ENCODE results near the gene MESD. TPM values are rescaled to one million over a fixed set of nuclear protein-coding genes. Genes with fewer than 3 reads are reported as not detected.
A peak's percentile ranks its signal among the peaks of the same experiment; 100 is the strongest.

Gene MESD
- total RNA-seq, 6 experiments from 2014 or later, result 10.8 to 16.7 (median 14.6) TPM

GRCh38 chr15:81029414-81030300, 40.0 kb upstream of the MESD start:
- peaks cover 2 to 28% (median 12%) of the 10 kb centered on the region in 4 donors for H3K4me1 ChIP-seq
- whole genome bisulfite sequencing (ENCODE audit: insufficient coverage, low coverage, low lambda C conversion rate, missing lambda C conversion rate), result 55% methylated on average over 3 of the region's 3 CpGs
- no peak for TF ChIP-seq CTCF (IDR thresholded peaks at IDR 0.05)
- TF ChIP-seq POLR2A (IDR thresholded peaks at IDR 0.05), result no peak
- intact Hi-C loops (cut with DNase I), result no loop called here
- no peaks in the 10 kb centered on the region for H3K9me3 ChIP-seq
- ATAC-seq (peak in 1 of 4 donors; percentile 11), DNase-seq (no peak)
- H3K27me3 ChIP-seq, result no peaks in the 10 kb centered on the region
- no peaks in the 10 kb centered on the region for H3K36me3 ChIP-seq
- no peak overlapping the region for H3K4me3 ChIP-seq
- no peak overlapping the region for H3K27ac ChIP-seq

GRCh38 chr15:81026836-81027599, 37.4 kb upstream of the MESD start:
- no peaks in the 10 kb centered on the region for H3K36me3 ChIP-seq
- DNase-seq (no peak), ATAC-seq (no peak)
- H3K9me3 ChIP-seq, result no peaks in the 10 kb centered on the region
- intact Hi-C loops (cut with DNase I), result no loop called here
- peaks cover 0 to 13% (median 4%) of the 10 kb centered on the region in 4 donors for H3K4me1 ChIP-seq
- H3K4me3 ChIP-seq, result no peak overlapping the region
- no peaks in the 10 kb centered on the region for H3K27me3 ChIP-seq
- 88% methylated on average over 2 of the region's 2 CpGs for WGBS (ENCODE audit: insufficient coverage, low coverage, low lambda C conversion rate, missing lambda C conversion rate)
- TF ChIP-seq POLR2A (IDR thresholded peaks at IDR 0.05) (no peak), CTCF (IDR thresholded peaks at IDR 0.05) (no peak)
- H3K27ac ChIP-seq, result no peak overlapping the region

GRCh38 chr15:81025721-81026370, 36.2 kb upstream of the MESD start:
- Histone ChIP-seq H3K4me3 (no peak overlapping the region), H3K36me3 (no peaks in the 10 kb centered on the region), H3K27me3 (no peaks in the 10 kb centered on the region), H3K27ac (no peak overlapping the region), H3K4me1 (peaks cover 0 to 8% (median 2%) of the 10 kb centered on the region in 4 donors), H3K9me3 (no peaks in the 10 kb centered on the region)
- ATAC-seq, result no peak
- TF ChIP-seq POLR2A (IDR thresholded peaks at IDR 0.05) (no peak), CTCF (IDR thresholded peaks at IDR 0.05) (no peak)
- no peak for DNase-seq
- 90% methylated on average over 4 of the region's 4 CpGs for WGBS (ENCODE audit: insufficient coverage, low coverage, low lambda C conversion rate, missing lambda C conversion rate)
- intact Hi-C loops (cut with DNase I), result no loop called here

GRCh38 chr15:81024936-81025335, 35.3 kb upstream of the MESD start:
- no peak overlapping the region for H3K27ac ChIP-seq
- 17% methylated on average over 6 of the region's 8 CpGs for WGBS (ENCODE audit: insufficient coverage, low coverage, low lambda C conversion rate, missing lambda C conversion rate)
- DNase-seq, result no peak
- H3K36me3 ChIP-seq, result no peaks in the 10 kb centered on the region
- no peaks in the 10 kb centered on the region for H3K27me3 ChIP-seq
- TF ChIP-seq POLR2A (IDR thresholded peaks at IDR 0.05), result no peak
- TF ChIP-seq CTCF (IDR thresholded peaks at IDR 0.05), result no peak
- intact Hi-C loops (cut with DNase I), result no loop called here
- ATAC-seq, result peak in 1 of 4 donors; percentile 62
- H3K4me1 ChIP-seq, result peaks cover 0 to 8% (median 2%) of the 10 kb centered on the region in 4 donors
- H3K4me3 ChIP-seq, result no peak overlapping the region
- no peaks in the 10 kb centered on the region for H3K9me3 ChIP-seq

All from right lobe of liver (tissue), 6 donors.